ENCODE results near the gene KIF13A.
"Not testable (repeated sequence)": the region's sequence is repeated elsewhere in the genome, so short reads cannot be mapped to it uniquely, and the experiment has no call there.

The KIF13A gene

DNA sequence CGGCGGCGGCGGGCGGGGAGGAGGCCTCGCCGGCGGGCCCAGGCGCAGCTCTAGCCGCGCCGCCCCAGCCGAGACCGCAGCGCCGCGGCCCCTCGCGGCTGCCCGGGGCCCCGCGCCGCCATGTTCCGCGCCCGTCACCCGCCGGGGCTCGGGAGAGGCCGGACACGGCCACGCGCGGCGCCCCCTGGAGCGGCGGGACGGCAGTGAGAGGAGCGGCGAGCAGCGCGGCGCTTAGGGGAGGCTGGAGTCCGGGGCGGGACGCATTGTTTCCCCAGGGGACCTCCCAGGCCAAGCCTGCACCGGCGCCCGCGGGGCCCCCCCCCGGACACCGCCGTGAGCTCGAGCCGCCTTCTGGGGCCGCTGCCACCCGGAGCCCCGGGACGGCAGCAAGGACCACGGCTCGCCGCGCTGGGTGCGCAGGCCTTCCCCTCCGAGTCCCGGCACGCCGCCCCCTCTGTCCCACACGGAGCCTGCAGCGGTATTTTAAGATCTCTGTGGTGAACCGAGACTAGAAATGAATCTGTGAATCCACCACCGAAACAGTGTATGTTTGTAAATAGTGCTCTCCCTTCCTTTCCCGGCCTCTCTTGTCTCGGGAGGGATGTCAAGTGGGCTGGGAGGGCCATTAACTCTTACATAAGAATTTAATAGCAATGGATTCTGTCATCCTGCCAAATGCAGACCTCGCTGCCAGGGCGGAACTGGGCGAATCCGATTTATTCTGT, 424 bp upstream of the KIF13A start:
- no peak overlapping the region for H3K27ac Mint-ChIP-seq
- H3K9me3 Mint-ChIP-seq: no peaks in the 10 kb centered on the region
- peak overlapping the region; percentile 83 to 85 for H3K4me3 Mint-ChIP-seq
- H3K4me1 Mint-ChIP-seq (ENCODE audit: low read depth in 2 of 2): peaks cover 6 to 10% of the 10 kb centered on the region in 2 donors
- ATAC-seq (replicated peaks) (peak; percentile 64), DNase-seq (peak in 2 of 3 experiments; percentile 7 to 11)
- H3K27me3 Mint-ChIP-seq: peaks cover 40 to 72% of the 10 kb centered on the region in 2 donors
- no peaks in the 10 kb centered on the region for H3K36me3 Mint-ChIP-seq (ENCODE audit: insufficient read depth)

GRCh38 chr6:17986656-17987446, 584 bp downstream of the KIF13A start:
- H3K27ac Mint-ChIP-seq: no peak overlapping the region
- DNase-seq (peak in 1 of 3 experiments; percentile 3), ATAC-seq (replicated peaks) (peak; percentile 24)
- H3K9me3 Mint-ChIP-seq: no peaks in the 10 kb centered on the region
- H3K27me3 Mint-ChIP-seq: peaks cover 40 to 72% of the 10 kb centered on the region in 2 donors
- peak overlapping the region; percentile 62 to 66 for H3K4me3 Mint-ChIP-seq
- H3K4me1 Mint-ChIP-seq (ENCODE audit: low read depth in 2 of 2): peaks cover 6 to 10% of the 10 kb centered on the region in 2 donors
- peaks cover 4% of the 10 kb centered on the region for H3K36me3 Mint-ChIP-seq (ENCODE audit: insufficient read depth)

GRCh38 chr6:17985934-17986655, 1.3 kb downstream of the KIF13A start:
- DNase-seq: no peak

GRCh38 chr6:17984812-17985670, 2.4 kb downstream of the KIF13A start:
- peaks cover 38 to 55% of the 10 kb centered on the region in 2 donors for H3K27me3 Mint-ChIP-seq
- ATAC-seq (replicated peaks) (no peak), DNase-seq (no peak)
- H3K36me3 Mint-ChIP-seq (ENCODE audit: insufficient read depth): peaks cover 4% of the 10 kb centered on the region
- H3K27ac Mint-ChIP-seq: no peak overlapping the region
- H3K9me3 Mint-ChIP-seq: no peaks in the 10 kb centered on the region
- H3K4me3 Mint-ChIP-seq: no peak overlapping the region
- H3K4me1 Mint-ChIP-seq (ENCODE audit: low read depth in 2 of 2): peaks cover 6 to 10% of the 10 kb centered on the region in 2 donors

More at GRCh38 chr6:17985934-17986655, 1.3 kb downstream of the KIF13A start:
- peaks cover 35 to 65% of the 10 kb centered on the region in 2 donors for H3K27me3 Mint-ChIP-seq
- peak overlapping the region; percentile 62 to 66 for H3K4me3 Mint-ChIP-seq
- H3K27ac Mint-ChIP-seq: no peak overlapping the region
- H3K36me3 Mint-ChIP-seq (ENCODE audit: insufficient read depth): peaks cover 4% of the 10 kb centered on the region
- ATAC-seq (replicated peaks): no peak
- H3K4me1 Mint-ChIP-seq (ENCODE audit: low read depth in 2 of 2): peaks cover 6 to 10% of the 10 kb centered on the region in 2 donors
- no peaks in the 10 kb centered on the region for H3K9me3 Mint-ChIP-seq

- Mint-ChIP-seq H3K9me3 (no peaks in the 10 kb centered on the region), H3K4me3 (no peak overlapping the region), H3K36me3 (ENCODE audit: insufficient read depth) (peaks cover 4% of the 10 kb centered on the region), H3K4me1 (ENCODE audit: low read depth in 2 of 2) (peaks cover 6 to 10% of the 10 kb centered on the region in 2 donors), H3K27ac (no peak overlapping the region), H3K27me3 (peaks cover 40 to 50% of the 10 kb centered on the region in 2 donors)
- DNase-seq (no peak), ATAC-seq (replicated peaks) (no peak)
These were observed 3.0 kb downstream of the KIF13A start for GRCh38 chr6:17984399-17984798.

GRCh38 chr6:17983730-17984129, 3.7 kb downstream of the KIF13A start:
- Mint-ChIP-seq H3K27me3 (peaks cover 36 to 43% of the 10 kb centered on the region in 2 donors), H3K9me3 (no peaks in the 10 kb centered on the region), H3K4me3 (no peak overlapping the region), H3K4me1 (ENCODE audit: low read depth in 2 of 2) (peaks cover 6 to 10% of the 10 kb centered on the region in 2 donors), H3K36me3 (ENCODE audit: insufficient read depth) (peaks cover 4% of the 10 kb centered on the region), H3K27ac (no peak overlapping the region)
- ATAC-seq (replicated peaks) (no peak), DNase-seq (no peak)

DNA sequence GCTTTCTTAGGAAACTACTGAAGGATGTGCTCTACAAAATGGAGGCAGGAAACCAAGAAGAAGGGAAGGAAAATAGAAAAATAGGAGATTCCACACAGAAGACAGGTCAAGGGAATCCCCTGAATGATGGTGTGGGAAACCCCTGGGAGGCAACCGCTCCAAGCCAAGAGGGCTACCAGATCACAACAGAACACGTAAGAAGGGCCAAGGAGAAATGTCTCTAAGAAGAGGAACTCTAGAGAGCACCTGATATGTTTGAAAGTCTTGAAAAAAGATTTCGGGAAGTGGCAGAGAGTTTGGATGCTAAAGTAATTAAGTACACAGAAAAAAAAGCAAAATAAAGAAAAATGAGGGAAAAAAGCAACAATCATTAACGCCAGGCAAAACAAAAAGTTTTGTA, 7.1 kb downstream of the KIF13A start:
- peaks cover 19% of the 10 kb centered on the region in 2 donors for H3K27me3 Mint-ChIP-seq
- DNase-seq (no peak), ATAC-seq (replicated peaks) (no peak)
- H3K4me1 Mint-ChIP-seq (ENCODE audit: low read depth in 2 of 2): peaks cover 0 to 3% of the 10 kb centered on the region in 2 donors
- peaks cover 4% of the 10 kb centered on the region for H3K36me3 Mint-ChIP-seq (ENCODE audit: insufficient read depth)
- no peak overlapping the region for H3K27ac Mint-ChIP-seq
- H3K4me3 Mint-ChIP-seq: no peak overlapping the region
- no peaks in the 10 kb centered on the region for H3K9me3 Mint-ChIP-seq

DNA sequence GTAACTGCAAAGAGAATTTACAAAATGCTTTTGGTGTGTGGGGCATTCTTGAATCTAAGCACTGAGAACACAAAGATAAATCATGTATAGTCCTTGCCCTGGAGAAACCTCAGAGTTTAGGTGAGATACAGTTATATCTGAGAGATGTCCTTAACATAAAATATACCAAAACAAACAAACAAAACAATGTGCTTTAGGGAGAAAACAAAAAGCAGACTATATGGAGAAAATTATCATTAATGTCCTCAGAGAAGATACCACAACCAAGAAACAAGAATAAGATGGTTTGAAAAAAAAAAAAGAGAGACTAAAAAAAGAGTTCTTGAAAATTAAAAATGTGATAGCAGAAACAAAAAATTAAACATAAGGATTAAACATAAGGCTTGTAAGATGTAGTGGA, 8.0 kb downstream of the KIF13A start:
- no peaks in the 10 kb centered on the region for H3K9me3 Mint-ChIP-seq
- DNase-seq: no peak
- no peak overlapping the region for H3K4me3 Mint-ChIP-seq
- H3K4me1 Mint-ChIP-seq (ENCODE audit: low read depth in 2 of 2): peaks cover 0 to 3% of the 10 kb centered on the region in 2 donors
- ATAC-seq (replicated peaks): no peak
- H3K36me3 Mint-ChIP-seq (ENCODE audit: insufficient read depth): peaks cover 4% of the 10 kb centered on the region
- H3K27me3 Mint-ChIP-seq: peaks cover 11 to 19% of the 10 kb centered on the region in 2 donors
- no peak overlapping the region for H3K27ac Mint-ChIP-seq

GRCh38 chr6:17976258-17976657, 11.2 kb downstream of the KIF13A start:
- not testable (repeated sequence) for H3K4me1 Mint-ChIP-seq (ENCODE audit: low read depth in 2 of 2); H3K9me3 Mint-ChIP-seq; H3K36me3 Mint-ChIP-seq (ENCODE audit: insufficient read depth); H3K4me3 Mint-ChIP-seq; H3K27ac Mint-ChIP-seq; ATAC-seq (replicated peaks); DNase-seq
- peaks cover 16 to 37% of the 10 kb centered on the region in 2 donors for H3K27me3 Mint-ChIP-seq

- DNase-seq (no peak), ATAC-seq (replicated peaks) (no peak)
- no peaks in the 10 kb centered on the region for H3K36me3 Mint-ChIP-seq (ENCODE audit: insufficient read depth)
- H3K27me3 Mint-ChIP-seq: peaks cover 16 to 24% of the 10 kb centered on the region in 2 donors
- no peaks in the 10 kb centered on the region for H3K9me3 Mint-ChIP-seq
- no peaks in the 10 kb centered on the region for H3K4me1 Mint-ChIP-seq (ENCODE audit: low read depth in 2 of 2)
- H3K4me3 Mint-ChIP-seq: no peak overlapping the region
- no peak overlapping the region for H3K27ac Mint-ChIP-seq
These were observed 12.7 kb downstream of the KIF13A start for GRCh38 chr6:17974570-17975368.

GRCh38 chr6:17972978-17973622, 14.3 kb downstream of the KIF13A start:
- H3K27me3 Mint-ChIP-seq: peaks cover 23 to 25% of the 10 kb centered on the region in 2 donors
- H3K36me3 Mint-ChIP-seq (ENCODE audit: insufficient read depth): no peaks in the 10 kb centered on the region
- H3K4me3 Mint-ChIP-seq: no peak overlapping the region
- no peaks in the 10 kb centered on the region for H3K4me1 Mint-ChIP-seq (ENCODE audit: low read depth in 2 of 2)
- no peak for DNase-seq
- H3K27ac Mint-ChIP-seq: no peak overlapping the region
- no peak for ATAC-seq (replicated peaks)
- H3K9me3 Mint-ChIP-seq: no peaks in the 10 kb centered on the region

All from effector memory CD8-positive, alpha-beta T cell (primary cell).